ENCODE results near the gene VPS26B. TPM values are rescaled to one million over a fixed set of nuclear protein-coding genes. Genes with fewer than 3 reads are reported as not detected.

The VPS26B gene
- total RNA-seq, 1 donor from 2014 or later: 36.4 TPM

Other genes starting within 250 kb of the VPS26B start
- 0.75 TPM for gene JAM3, start 155.6 kb upstream of the VPS26B start, total RNA-seq
- 21.7 TPM for gene NCAPD3, start 704 bp upstream of the VPS26B start, total RNA-seq
- 21.1 TPM for gene THYN1, start 28.7 kb downstream of the VPS26B start, total RNA-seq
- 25.7 TPM for gene ACAD8, start 28.9 kb downstream of the VPS26B start, total RNA-seq
- 0.10 TPM for gene GLB1L3, start 51.7 kb downstream of the VPS26B start, total RNA-seq
- 0.48 TPM for gene GLB1L2, start 107.3 kb downstream of the VPS26B start, total RNA-seq
- 5.4 TPM for gene B3GAT1, start 187.6 kb downstream of the VPS26B start, total RNA-seq

Measured in left lobe of liver (tissue), 1 donor.